IPS DF 6.9 (cell line): ENCODE measurements around the gene MBD2.
"Not testable (repeated sequence)": the region's sequence is repeated elsewhere in the genome, so short reads cannot be mapped to it uniquely, and the experiment has no call there.

Experiments used
- DNase-seq: peaks from one replicate; pipeline ENCODE4 v3.0.0-alpha.2; 2013; ENCODE audit warnings: low read depth, low spot score
- H3K27ac ChIP-seq: one replicate; pipeline ENCODE4 v1.5.1; 2013; ENCODE audit warnings: low read length, control low read depth
- H3K27me3 ChIP-seq: 2 replicates; pipeline ENCODE4 v1.6.1; 2013; ENCODE audit warnings: mild to moderate bottlenecking, low read length; ENCODE audit not compliant: control insufficient read depth, insufficient read depth
- H3K36me3 ChIP-seq: 2 replicates; pipeline ENCODE4 v1.6.1; 2013; ENCODE audit warnings: low read length; ENCODE audit not compliant: control insufficient read depth, insufficient read depth
- H3K4me1 ChIP-seq: 2 replicates; pipeline ENCODE4 v1.6.1; 2013; ENCODE audit warnings: low read length; ENCODE audit not compliant: control insufficient read depth, insufficient read depth
- H3K4me3 ChIP-seq: 2 replicates; pipeline ENCODE4 v1.5.1; 2013; ENCODE audit warnings: mild to moderate bottlenecking, low read length
- H3K9me3 ChIP-seq: 2 replicates; pipeline ENCODE4 v1.6.1; 2013; ENCODE audit warnings: low read length, inconsistent platforms; ENCODE audit not compliant: control insufficient read depth, insufficient read depth
- WGBS: extraction: QIAGEN DNeasy Blood & Tissue Kit; methylation state at CpG from one replicate; pipeline ENCODE4 v1.1.7; 2013; ENCODE audit warnings: mixed read lengths, missing lambda C conversion rate; ENCODE audit not compliant: insufficient read length, insufficient coverage; 5-methylcytosine and 5-hydroxymethylcytosine counted together

Gene MBD2

DNA sequence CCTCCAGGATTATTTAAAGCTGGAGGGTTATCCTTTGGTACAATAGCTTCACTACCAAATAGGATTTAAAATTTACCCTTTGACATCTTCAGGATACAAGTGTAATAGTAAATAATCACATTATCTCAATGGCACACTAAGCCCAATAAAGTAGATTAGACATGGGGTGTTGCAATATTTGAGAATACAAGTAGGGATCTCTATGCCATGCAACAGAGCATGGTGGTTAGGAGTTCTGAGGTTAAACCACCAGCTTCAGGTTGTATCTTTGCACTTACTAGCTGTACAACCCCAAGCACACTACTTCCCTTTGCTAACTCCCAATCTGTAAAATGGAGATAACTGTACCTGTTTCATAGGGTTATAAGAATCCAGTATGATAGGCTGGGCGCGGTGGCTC is 6.2 kb downstream of the MBD2 start:
- no peak overlapping the region for H3K4me3 ChIP-seq
- no peak for DNase-seq
- no peak overlapping the region for H3K27ac ChIP-seq
- H3K27me3 ChIP-seq, result no peaks in the 10 kb centered on the region
- no CpG with 5 or more reads among the region's 2 CpGs for WGBS
- no peaks in the 10 kb centered on the region; the same call in 1 of the 2 replicates for H3K4me1 ChIP-seq
- H3K9me3 ChIP-seq, result no peaks in the 10 kb centered on the region
- no peaks in the 10 kb centered on the region; the same call in 1 of the 2 replicates for H3K36me3 ChIP-seq

- Histone ChIP-seq H3K27ac (no peak overlapping the region), H3K36me3 (no peaks in the 10 kb centered on the region; the same call in 1 of the 2 replicates), H3K9me3 (no peaks in the 10 kb centered on the region), H3K27me3 (no peaks in the 10 kb centered on the region), H3K4me1 (no peaks in the 10 kb centered on the region), H3K4me3 (no peak overlapping the region)
- no CpG with 5 or more reads among the region's 1 CpG for WGBS
- no peak for DNase-seq
Measured at GRCh38 chr18:54217624-54218023, 6.8 kb downstream of the MBD2 start.

GRCh38 chr18:54215069-54215468 is 9.4 kb downstream of the MBD2 start:
- 100% methylated on average over 2 of the region's 3 CpGs for WGBS
- Histone ChIP-seq H3K4me3 (no peak overlapping the region), H3K36me3 (no peaks in the 10 kb centered on the region), H3K27me3 (no peaks in the 10 kb centered on the region), H3K27ac (no peak overlapping the region), H3K4me1 (no peaks in the 10 kb centered on the region), H3K9me3 (no peaks in the 10 kb centered on the region)
- DNase-seq, result no peak

- Histone ChIP-seq H3K27me3 (no peaks in the 10 kb centered on the region), H3K4me3 (no peak overlapping the region), H3K27ac (no peak overlapping the region), H3K4me1 (no peaks in the 10 kb centered on the region), H3K9me3 (no peaks in the 10 kb centered on the region), H3K36me3 (no peaks in the 10 kb centered on the region)
- DNase-seq, result no peak
- WGBS, result no CpG with 5 or more reads among the region's 1 CpG
Measured at GRCh38 chr18:54210463-54210862, 14.0 kb downstream of the MBD2 start.

DNA sequence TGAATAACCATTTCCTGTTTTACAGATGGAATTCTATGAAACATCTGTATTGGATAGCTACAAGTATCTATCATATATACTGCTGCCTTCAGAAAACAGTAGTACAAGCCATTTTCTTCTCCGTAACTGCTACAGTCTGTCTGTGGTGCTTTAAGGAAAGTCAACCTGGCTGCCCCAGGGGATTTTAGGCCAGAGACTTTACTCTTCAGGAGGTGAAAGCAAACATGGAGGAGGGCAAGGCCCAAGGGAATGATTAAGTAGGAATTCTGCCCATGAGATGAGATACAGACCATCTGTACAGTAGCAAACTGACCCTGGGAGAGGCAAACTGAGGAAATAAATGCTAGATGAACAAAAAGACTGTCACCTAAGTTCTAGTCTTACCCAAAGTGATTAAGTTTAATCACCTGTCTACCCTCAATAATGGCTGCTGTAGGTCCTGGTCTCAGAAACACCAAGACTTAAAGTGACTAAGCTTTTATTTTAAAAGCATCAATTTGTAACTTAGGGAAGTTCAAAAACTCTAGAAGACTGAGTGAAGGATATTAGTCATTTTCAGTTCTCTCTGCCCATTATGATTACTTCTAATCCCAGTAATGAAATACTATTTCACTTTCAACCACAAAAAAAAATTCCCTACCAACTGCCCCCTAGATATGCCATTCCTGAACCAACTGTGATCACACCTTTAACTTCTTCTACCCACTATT is 14.8 kb downstream of the MBD2 start:
- Histone ChIP-seq H3K4me1 (no peaks in the 10 kb centered on the region), H3K4me3 (no peak overlapping the region), H3K27me3 (no peaks in the 10 kb centered on the region), H3K9me3 (no peaks in the 10 kb centered on the region), H3K27ac (no peak overlapping the region), H3K36me3 (no peaks in the 10 kb centered on the region; the same call in 1 of the 2 replicates)
- WGBS, result no CpG with 5 or more reads among the region's 1 CpG
- DNase-seq, result no peak

DNA sequence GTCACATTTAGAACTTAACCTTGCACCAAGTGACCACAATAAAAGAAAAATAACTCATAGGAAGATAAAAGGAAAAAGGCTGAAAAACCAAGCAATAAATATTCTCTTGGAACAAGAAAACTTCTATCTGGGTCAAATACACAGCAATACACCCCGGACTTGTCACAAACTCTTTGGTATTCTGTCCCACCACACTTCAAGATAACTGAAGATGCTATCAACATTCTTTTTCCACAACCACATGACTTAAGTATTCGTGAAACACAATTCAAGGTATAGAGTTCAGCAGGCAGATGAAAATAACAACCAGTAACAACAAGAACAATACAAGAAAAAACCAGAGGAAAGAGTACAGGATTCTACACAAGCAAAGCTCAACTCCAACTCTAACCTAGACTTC is 18.0 kb downstream of the MBD2 start:
- H3K27ac ChIP-seq, result no peak overlapping the region
- no peak overlapping the region for H3K4me3 ChIP-seq
- H3K9me3 ChIP-seq, result no peaks in the 10 kb centered on the region
- WGBS, result no CpG with 5 or more reads among the region's 2 CpGs
- H3K27me3 ChIP-seq, result no peaks in the 10 kb centered on the region
- H3K36me3 ChIP-seq, result peaks cover 4% of the 10 kb centered on the region; the same call in 1 of the 2 replicates
- DNase-seq, result no peak
- no peaks in the 10 kb centered on the region for H3K4me1 ChIP-seq

DNA sequence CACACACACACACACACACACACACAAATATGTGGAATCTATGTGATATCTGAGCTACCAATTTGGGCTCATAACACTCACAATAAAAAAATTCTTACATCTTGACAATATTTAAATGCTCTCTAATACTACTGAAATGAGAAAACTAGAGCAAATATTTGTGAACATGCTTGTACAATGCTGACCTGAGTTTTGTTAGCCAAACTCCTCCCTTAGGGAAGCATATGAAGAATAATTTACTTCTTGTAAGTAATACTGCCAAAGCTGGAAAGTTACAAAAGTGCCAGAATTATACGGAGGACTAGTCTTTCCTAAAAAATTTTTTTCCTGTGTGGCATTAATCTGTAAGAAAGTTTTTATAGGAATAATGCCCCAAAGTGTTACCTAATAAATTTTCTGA is 18.5 kb downstream of the MBD2 start:
- Histone ChIP-seq H3K27me3 (no peaks in the 10 kb centered on the region), H3K4me1 (no peaks in the 10 kb centered on the region), H3K4me3 (no peak overlapping the region), H3K36me3 (peaks cover 4% of the 10 kb centered on the region; the same call in 1 of the 2 replicates), H3K9me3 (no peaks in the 10 kb centered on the region), H3K27ac (no peak overlapping the region)
- no peak for DNase-seq
- no CpG with 5 or more reads among the region's 1 CpG for WGBS

GRCh38 chr18:54205448-54205847 is 19.0 kb downstream of the MBD2 start:
- not testable (repeated sequence) for H3K4me3 ChIP-seq, H3K4me1 ChIP-seq, DNase-seq, H3K36me3 ChIP-seq, H3K9me3 ChIP-seq, H3K27ac ChIP-seq, H3K27me3 ChIP-seq
- WGBS, result no CpG with 5 or more reads among the region's 6 CpGs

GRCh38 chr18:54204883-54205282 is 19.6 kb downstream of the MBD2 start:
- no peaks in the 10 kb centered on the region for H3K4me1 ChIP-seq
- no peak overlapping the region for H3K27ac ChIP-seq
- no peaks in the 10 kb centered on the region for H3K27me3 ChIP-seq
- DNase-seq, result no peak
- no peaks in the 10 kb centered on the region for H3K9me3 ChIP-seq
- H3K36me3 ChIP-seq, result peaks cover 4% of the 10 kb centered on the region; the same call in 1 of the 2 replicates
- no CpG with 5 or more reads among the region's 5 CpGs for WGBS
- no peak overlapping the region for H3K4me3 ChIP-seq

GRCh38 chr18:54203914-54204313 is 20.6 kb downstream of the MBD2 start:
- no peaks in the 10 kb centered on the region for H3K27me3 ChIP-seq
- H3K9me3 ChIP-seq, result no peaks in the 10 kb centered on the region
- H3K36me3 ChIP-seq, result peaks cover 4% of the 10 kb centered on the region; the same call in 1 of the 2 replicates
- no peak for DNase-seq
- H3K27ac ChIP-seq, result no peak overlapping the region
- H3K4me1 ChIP-seq, result no peaks in the 10 kb centered on the region
- H3K4me3 ChIP-seq, result no peak overlapping the region

DNA sequence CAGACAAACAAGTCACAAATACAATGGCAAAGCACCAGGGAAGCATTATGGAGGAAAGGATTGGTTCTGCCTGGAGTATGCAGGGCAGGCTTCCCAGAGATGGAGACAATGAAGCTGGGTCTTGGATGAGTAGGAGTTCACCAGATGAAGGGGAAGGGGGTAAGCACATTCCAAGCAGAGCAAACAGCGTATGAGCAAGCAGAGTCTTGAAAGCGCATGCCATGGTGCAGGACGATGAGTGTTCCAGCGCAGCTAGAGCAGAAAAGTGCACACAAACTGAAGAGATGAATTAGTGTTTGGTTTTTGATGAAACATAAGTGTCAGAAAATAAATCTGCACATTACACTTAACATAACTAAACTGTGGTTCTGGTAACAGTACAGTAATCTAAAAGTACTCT is 21.6 kb downstream of the MBD2 start:
- no CpG with 5 or more reads among the region's 4 CpGs for WGBS
- Histone ChIP-seq H3K9me3 (no peaks in the 10 kb centered on the region), H3K27ac (no peak overlapping the region), H3K4me1 (no peaks in the 10 kb centered on the region), H3K36me3 (peaks cover 4% of the 10 kb centered on the region; the same call in 1 of the 2 replicates), H3K4me3 (no peak overlapping the region), H3K27me3 (no peaks in the 10 kb centered on the region)
- no peak for DNase-seq
